HAP-1 (cell line): ENCODE measurements around the gene NTRK2.

Experiments
- DNase-seq, 2 experiments: peaks; one replicate each; pipeline ENCODE4 v3.0.0-alpha.2; 2016 to 2020; ENCODE audit warnings: low spot score in 2 of 2
- H3K27me3 ChIP-seq: fragments of 250-450 bp; sonication (Bioruptor Pico); 2 replicates; pipeline ENCODE4 v1.5.1; 2020; ENCODE audit warnings: low read depth, mild to moderate bottlenecking, moderate library complexity
- H3K36me3 ChIP-seq: fragments of 250-450 bp; sonication (Bioruptor Pico); replicated peaks from 2 replicates; pipeline ENCODE4 v1.5.1; 2020; ENCODE audit warnings: mild to moderate bottlenecking
- H3K4me1 ChIP-seq: fragments of 250-450 bp; sonication (Bioruptor Pico); 2 replicates; pipeline ENCODE4 v1.5.1; 2020; ENCODE audit warnings: mild to moderate bottlenecking
- H3K4me3 ChIP-seq: fragments of 250-450 bp; sonication (Bioruptor Pico); 2 replicates; pipeline ENCODE4 v1.5.1; 2020; ENCODE audit warnings: mild to moderate bottlenecking, moderate library complexity
- H3K9me3 ChIP-seq: fragments of 250-450 bp; sonication (Bioruptor Pico); 2 replicates; pipeline ENCODE4 v1.5.1; 2020; ENCODE audit warnings: mild to moderate bottlenecking, moderate library complexity
- in situ Hi-C: fragments of 300-500 bp; cut with MboI; formaldehyde crosslinking; loops from 3 replicates; pipeline ENCODE4 v1.14.3; 2020; ENCODE audit warnings: low sequenced_read_pairs, inconsistent platforms, mixed read lengths

NTRK2 gene

GRCh38 chr9:84781931-84782866, 112.7 kb downstream of the NTRK2 start:
- Histone ChIP-seq H3K4me1 (no peaks in the 10 kb centered on the region), H3K4me3 (no peak overlapping the region), H3K27me3 (0 out of 2 replicates have a peak, but pooled peaks cover 3% of the 10 kb centered on the region), H3K36me3 (no peaks in the 10 kb centered on the region), H3K9me3 (no peaks in the 10 kb centered on the region)
- DNase-seq = no peak
- in situ Hi-C loops = no loop called here

- in situ Hi-C loops = no loop called here
- no peak for DNase-seq
These were observed 116.4 kb downstream of the NTRK2 start for GRCh38 chr9:84785792-84786547.

GRCh38 chr9:84788803-84789462, 119.4 kb downstream of the NTRK2 start:
- Histone ChIP-seq H3K36me3 (no peaks in the 10 kb centered on the region), H3K27me3 (no peaks in the 10 kb centered on the region; the same call in 1 of the 2 replicates), H3K4me1 (no peaks in the 10 kb centered on the region), H3K9me3 (no peaks in the 10 kb centered on the region), H3K4me3 (no peak overlapping the region)
- DNase-seq = no peak
- in situ Hi-C loops = no loop called here

More at GRCh38 chr9:84785792-84786547, 116.4 kb downstream of the NTRK2 start:
- H3K4me3 ChIP-seq = no peak overlapping the region
- no peaks in the 10 kb centered on the region for H3K36me3 ChIP-seq
- no peaks in the 10 kb centered on the region; the same call in 1 of the 2 replicates for H3K27me3 ChIP-seq
- no peaks in the 10 kb centered on the region for H3K4me1 ChIP-seq
- H3K9me3 ChIP-seq = no peaks in the 10 kb centered on the region

GRCh38 chr9:84789463-84789830, 119.9 kb downstream of the NTRK2 start:
- in situ Hi-C loops = no loop called here
- no peaks in the 10 kb centered on the region for H3K36me3 ChIP-seq
- no peak overlapping the region for H3K4me3 ChIP-seq
- no peaks in the 10 kb centered on the region for H3K4me1 ChIP-seq
- no peaks in the 10 kb centered on the region for H3K9me3 ChIP-seq
- H3K27me3 ChIP-seq = no peaks in the 10 kb centered on the region; the same call in 1 of the 2 replicates
- DNase-seq = no peak

GRCh38 chr9:84791643-84792042, 122.1 kb downstream of the NTRK2 start:
- in situ Hi-C loops = no loop called here
- no peak overlapping the region for H3K4me3 ChIP-seq
- no peaks in the 10 kb centered on the region; the same call in 1 of the 2 replicates for H3K27me3 ChIP-seq
- no peaks in the 10 kb centered on the region for H3K4me1 ChIP-seq
- no peak for DNase-seq
- no peaks in the 10 kb centered on the region for H3K9me3 ChIP-seq
- no peaks in the 10 kb centered on the region for H3K36me3 ChIP-seq

GRCh38 chr9:84793251-84793650, 123.7 kb downstream of the NTRK2 start:
- H3K27me3 ChIP-seq = no peaks in the 10 kb centered on the region; the same call in 1 of the 2 replicates
- no peak for DNase-seq
- no peaks in the 10 kb centered on the region for H3K36me3 ChIP-seq
- in situ Hi-C loops = no loop called here
- no peaks in the 10 kb centered on the region for H3K4me1 ChIP-seq
- H3K9me3 ChIP-seq = no peaks in the 10 kb centered on the region
- H3K4me3 ChIP-seq = no peak overlapping the region

GRCh38 chr9:84794981-84795637, 125.6 kb downstream of the NTRK2 start:
- Histone ChIP-seq H3K36me3 (no peaks in the 10 kb centered on the region), H3K9me3 (no peaks in the 10 kb centered on the region), H3K4me1 (no peaks in the 10 kb centered on the region), H3K27me3 (no peaks in the 10 kb centered on the region; the same call in 1 of the 2 replicates), H3K4me3 (no peak overlapping the region)
- no peak for DNase-seq
- in situ Hi-C loops = no loop called here

GRCh38 chr9:84796404-84796803, 126.9 kb downstream of the NTRK2 start:
- no peaks in the 10 kb centered on the region for H3K36me3 ChIP-seq
- H3K4me3 ChIP-seq = no peak overlapping the region
- DNase-seq = no peak
- no peaks in the 10 kb centered on the region for H3K9me3 ChIP-seq
- in situ Hi-C loops = no loop called here
- 0 out of 2 replicates have a peak, but pooled peaks cover under 1% of the 10 kb centered on the region for H3K27me3 ChIP-seq
- H3K4me1 ChIP-seq = no peaks in the 10 kb centered on the region

GRCh38 chr9:84799251-84799650, 129.7 kb downstream of the NTRK2 start:
- H3K36me3 ChIP-seq = no peaks in the 10 kb centered on the region
- in situ Hi-C loops = no loop called here

GRCh38 chr9:84804951-84805694, 135.6 kb downstream of the NTRK2 start:
- no peaks in the 10 kb centered on the region for H3K36me3 ChIP-seq
- H3K4me1 ChIP-seq = no peaks in the 10 kb centered on the region
- no peak for DNase-seq
- 0 out of 2 replicates have a peak, but pooled peaks cover 3% of the 10 kb centered on the region for H3K27me3 ChIP-seq
- H3K4me3 ChIP-seq = no peak overlapping the region
- in situ Hi-C loops = no loop called here
- no peaks in the 10 kb centered on the region for H3K9me3 ChIP-seq

More at GRCh38 chr9:84799251-84799650, 129.7 kb downstream of the NTRK2 start:
- Histone ChIP-seq H3K4me3 (no peak overlapping the region), H3K9me3 (no peaks in the 10 kb centered on the region), H3K27me3 (0 out of 2 replicates have a peak, but pooled peaks cover 3% of the 10 kb centered on the region), H3K4me1 (no peaks in the 10 kb centered on the region)
- no peak for DNase-seq

- Histone ChIP-seq H3K9me3 (no peaks in the 10 kb centered on the region), H3K4me1 (no peaks in the 10 kb centered on the region), H3K36me3 (no peaks in the 10 kb centered on the region), H3K27me3 (no peaks in the 10 kb centered on the region), H3K4me3 (no peak overlapping the region)
- DNase-seq = no peak
- in situ Hi-C loops = no loop called here
These were observed 137.9 kb downstream of the NTRK2 start for GRCh38 chr9:84807431-84807830.

GRCh38 chr9:84807870-84808390, 138.4 kb downstream of the NTRK2 start:
- Histone ChIP-seq H3K36me3 (no peaks in the 10 kb centered on the region), H3K4me1 (no peaks in the 10 kb centered on the region), H3K9me3 (no peaks in the 10 kb centered on the region), H3K4me3 (no peak overlapping the region), H3K27me3 (no peaks in the 10 kb centered on the region)
- no peak for DNase-seq
- in situ Hi-C loops = no loop called here
